ENCODE measurements around the gene IL36A. TPM values are rescaled to one million over a fixed set of nuclear protein-coding genes. Genes with fewer than 3 reads are reported as not detected.

The IL36A gene
- total RNA-seq, 1 experiment from 2014 or later = not detected

- no peaks in the 10 kb centered on the region for H3K79me2 ChIP-seq (ENCODE audit: insufficient read depth, low read length)
- no peaks in the 10 kb centered on the region for H3K4me1 ChIP-seq (ENCODE audit: insufficient read depth, low read length)
- no peak overlapping the region for H3T11ph ChIP-seq (ENCODE audit: low read length)
- H2AFZ ChIP-seq (ENCODE audit: low read length) = no peak overlapping the region
- Mint-ChIP-seq H3K27me3 (ENCODE audit: low read depth) (no peaks in the 10 kb centered on the region), H3K27ac (no peak overlapping the region), H3K4me1 (no peaks in the 10 kb centered on the region), H3K4me3 (no peak overlapping the region), H3K9me3 (no peaks in the 10 kb centered on the region), H3K36me3 (ENCODE audit: insufficient read depth in 1 of 3, low read depth in 3 of 3) (no peaks in the 10 kb centered on the region)
- H3K79me1 ChIP-seq (ENCODE audit: insufficient read depth, low read depth, low read length, poor library complexity, severe bottlenecking) = no peaks in the 10 kb centered on the region
- H2BK20ac ChIP-seq (ENCODE audit: low read depth, low read length, poor library complexity, severe bottlenecking) = no peak overlapping the region
- WGBS (ENCODE audit: extremely low coverage, insufficient read length, low lambda C conversion rate) = no CpG with 5 or more reads among the region's 9 CpGs
- TF ChIP-seq, protein P1, sequence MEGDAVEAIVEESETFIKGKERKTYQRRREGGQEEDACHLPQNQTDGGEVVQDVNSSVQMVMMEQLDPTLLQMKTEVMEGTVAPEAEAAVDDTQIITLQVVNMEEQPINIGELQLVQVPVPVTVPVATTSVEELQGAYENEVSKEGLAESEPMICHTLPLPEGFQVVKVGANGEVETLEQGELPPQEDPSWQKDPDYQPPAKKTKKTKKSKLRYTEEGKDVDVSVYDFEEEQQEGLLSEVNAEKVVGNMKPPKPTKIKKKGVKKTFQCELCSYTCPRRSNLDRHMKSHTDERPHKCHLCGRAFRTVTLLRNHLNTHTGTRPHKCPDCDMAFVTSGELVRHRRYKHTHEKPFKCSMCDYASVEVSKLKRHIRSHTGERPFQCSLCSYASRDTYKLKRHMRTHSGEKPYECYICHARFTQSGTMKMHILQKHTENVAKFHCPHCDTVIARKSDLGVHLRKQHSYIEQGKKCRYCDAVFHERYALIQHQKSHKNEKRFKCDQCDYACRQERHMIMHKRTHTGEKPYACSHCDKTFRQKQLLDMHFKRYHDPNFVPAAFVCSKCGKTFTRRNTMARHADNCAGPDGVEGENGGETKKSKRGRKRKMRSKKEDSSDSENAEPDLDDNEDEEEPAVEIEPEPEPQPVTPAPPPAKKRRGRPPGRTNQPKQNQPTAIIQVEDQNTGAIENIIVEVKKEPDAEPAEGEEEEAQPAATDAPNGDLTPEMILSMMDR (conservative IDR thresholded peaks at IDR 0.05) = peak; percentile 81
- no peaks in the 10 kb centered on the region for H3K23me2 ChIP-seq (ENCODE audit: insufficient read length, low read depth, low read length, poor library complexity, severe bottlenecking)
- no peaks in the 10 kb centered on the region for H4K20me1 ChIP-seq (ENCODE audit: control insufficient read depth, insufficient read depth, insufficient read length)
- no peak overlapping the region for H3K27ac ChIP-seq (ENCODE audit: insufficient read length, low read depth, low read length)
- H4K91ac ChIP-seq (ENCODE audit: insufficient read length, low read depth, low read length) = no peak overlapping the region
- no peak overlapping the region for H2BK15ac ChIP-seq (ENCODE audit: low read depth, low read length)
- DNase-seq = peak; percentile 49
- no peak overlapping the region for H3K4me2 ChIP-seq (ENCODE audit: insufficient read depth, insufficient read length, low read length)
- no peak overlapping the region for H3K14ac ChIP-seq (ENCODE audit: insufficient read depth, low read length)
- H2BK5ac ChIP-seq (ENCODE audit: insufficient read length, low read length) = no peak overlapping the region
- no peak overlapping the region for H3K56ac ChIP-seq (ENCODE audit: insufficient read length, low read depth, low read length)
- H3K9me3 ChIP-seq (ENCODE audit: control insufficient read depth, low read depth, low read length) = no peaks in the 10 kb centered on the region
- no peak overlapping the region for H2AK5ac ChIP-seq (ENCODE audit: insufficient read length, low read length)
- H3K4ac ChIP-seq (ENCODE audit: low read depth, low read length) = no peak overlapping the region
- no peak overlapping the region for H4K5ac ChIP-seq (ENCODE audit: insufficient read length, low read depth, low read length)
- H2BK120ac ChIP-seq (ENCODE audit: low read depth, low read length, poor library complexity, severe bottlenecking) = no peak overlapping the region
- H3K18ac ChIP-seq (ENCODE audit: insufficient read length, low read depth, low read length) = no peak overlapping the region
- H4K8ac ChIP-seq (replicated peaks; ENCODE audit: insufficient read length, low read depth, low read length) = no peak overlapping the region
- no peak overlapping the region for H3K9ac ChIP-seq (ENCODE audit: extremely low read depth, insufficient read length, low read length)
- H3K27me3 ChIP-seq (ENCODE audit: insufficient read depth, low read length) = no peaks in the 10 kb centered on the region
- no peak overlapping the region for H2BK12ac ChIP-seq (ENCODE audit: insufficient read length, low read depth, low read length)
- H3K23ac ChIP-seq (ENCODE audit: insufficient read length, low read depth, low read length) = no peak overlapping the region
These were observed 46.7 kb upstream of the IL36A start for GRCh38 chr2:112958428-112959108.
